ENCODE results near the gene DOCK6. TPM values are rescaled to one million over a fixed set of nuclear protein-coding genes. Genes with fewer than 3 reads are reported as not detected.

Gene DOCK6
- total RNA-seq, 1 experiment from 2014 or later: 57.9 TPM

GRCh38 chr19:11159598-11160439 is 102.5 kb downstream of the DOCK6 start:
- no peak overlapping the region for H4K91ac ChIP-seq (ENCODE audit: insufficient read length, low read depth, low read length)
- peaks cover 2 to 4% of the 10 kb centered on the region in 2 experiments; a peak in 3 of 4 replicates for H3K4me1 Mint-ChIP-seq
- H3T11ph ChIP-seq (ENCODE audit: low read length): no peak overlapping the region
- no peak overlapping the region for H4K5ac ChIP-seq (ENCODE audit: insufficient read length, low read depth, low read length)
- DNase-seq: no peak
- H2BK5ac ChIP-seq (ENCODE audit: insufficient read length, low read length): no peak overlapping the region
- no peak overlapping the region for H2BK12ac ChIP-seq (ENCODE audit: insufficient read length, low read depth, low read length)
- no peak overlapping the region for H2AFZ ChIP-seq (ENCODE audit: low read length)
- no CpG with 5 or more reads among the region's 16 CpGs for WGBS (ENCODE audit: extremely low coverage, insufficient read length, low lambda C conversion rate)
- H3K18ac ChIP-seq (ENCODE audit: insufficient read length, low read depth, low read length): no peak overlapping the region
- no peak overlapping the region for H4K8ac ChIP-seq (replicated peaks; ENCODE audit: insufficient read length, low read depth, low read length)
- no peaks in the 10 kb centered on the region for H3K27me3 ChIP-seq (ENCODE audit: insufficient read depth, low read length)
- no peaks in the 10 kb centered on the region for H3K9me3 ChIP-seq (ENCODE audit: control insufficient read depth, low read depth, low read length)
- H3K4ac ChIP-seq (ENCODE audit: low read depth, low read length): no peak overlapping the region
- H3K9ac ChIP-seq (ENCODE audit: extremely low read depth, insufficient read length, low read length): no peak overlapping the region
- no peak overlapping the region for H3K4me2 ChIP-seq (ENCODE audit: insufficient read depth, insufficient read length, low read length)
- H3K79me1 ChIP-seq (ENCODE audit: insufficient read depth, low read depth, low read length, poor library complexity, severe bottlenecking): peaks cover 4% of the 10 kb centered on the region
- no peak overlapping the region for H2BK20ac ChIP-seq (ENCODE audit: low read depth, low read length, poor library complexity, severe bottlenecking)
- H3K4me3 Mint-ChIP-seq: no peak overlapping the region
- H3K14ac ChIP-seq (ENCODE audit: insufficient read depth, low read length): no peak overlapping the region
- H2AK5ac ChIP-seq (ENCODE audit: insufficient read length, low read length): no peak overlapping the region
- H3K27ac Mint-ChIP-seq: no peak overlapping the region; a peak in 1 of 7 replicates
- H3K23ac ChIP-seq (ENCODE audit: insufficient read length, low read depth, low read length): no peak overlapping the region
- peaks cover 3% of the 10 kb centered on the region for H3K23me2 ChIP-seq (ENCODE audit: insufficient read length, low read depth, low read length, poor library complexity, severe bottlenecking)
- no peak for TF ChIP-seq CTCF (conservative IDR thresholded peaks at IDR 0.05)
- no peaks in the 10 kb centered on the region for H3K9me3 Mint-ChIP-seq
- H3K4me1 ChIP-seq (ENCODE audit: insufficient read depth, low read length): no peaks in the 10 kb centered on the region
- no peak overlapping the region for H3K27ac ChIP-seq (ENCODE audit: insufficient read length, low read depth, low read length)
- H2BK15ac ChIP-seq (ENCODE audit: low read depth, low read length): no peak overlapping the region
- H3K36me3 Mint-ChIP-seq (ENCODE audit: insufficient read depth in 1 of 3, low read depth in 3 of 3): no peaks in the 10 kb centered on the region; a peak in 1 of 7 replicates
- H3K27me3 Mint-ChIP-seq (ENCODE audit: low read depth): no peaks in the 10 kb centered on the region
- H2BK120ac ChIP-seq (ENCODE audit: low read depth, low read length, poor library complexity, severe bottlenecking): no peak overlapping the region
- H3K79me2 ChIP-seq (ENCODE audit: insufficient read depth, low read length): peaks cover 4% of the 10 kb centered on the region; the same call in 1 of the 2 replicates
- no peaks in the 10 kb centered on the region for H4K20me1 ChIP-seq (ENCODE audit: control insufficient read depth, insufficient read depth, insufficient read length)
- no peak overlapping the region for H3K56ac ChIP-seq (ENCODE audit: insufficient read length, low read depth, low read length)

All from H9 (cell line).